HG02885 (cell line): ENCODE results near the gene LPA.

Experiments
- ATAC-seq: cut with Tn5 transposase; IDR thresholded peaks from one replicate; pipeline ENCODE4 v1.9.1; 2021; ENCODE audit warnings: mild to moderate bottlenecking; ENCODE audit not compliant: unreplicated experiment, poor library complexity

LPA gene

DNA sequence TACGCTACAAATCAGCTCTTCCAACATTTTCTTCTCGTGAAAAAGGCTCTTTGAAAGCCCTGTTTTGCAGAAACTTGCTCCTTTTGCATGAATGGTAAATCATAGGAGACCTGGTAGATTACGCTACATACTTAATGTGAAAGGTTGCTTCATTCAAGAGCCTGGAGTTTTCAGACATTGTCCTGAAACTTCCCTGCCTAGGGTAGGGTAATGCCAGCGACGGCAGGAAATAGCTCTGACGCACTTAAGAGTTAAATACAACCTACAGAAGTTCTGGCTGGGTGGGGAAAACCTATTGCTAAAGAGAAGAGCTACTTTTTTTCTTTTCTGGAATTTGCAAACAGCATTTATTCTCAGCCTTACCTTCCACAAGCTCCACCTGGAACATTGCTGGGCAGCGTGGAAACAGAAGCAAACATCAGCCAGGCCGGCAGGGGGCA, 144.5 kb downstream of the LPA start:
- peak; percentile 8 for ATAC-seq

DNA sequence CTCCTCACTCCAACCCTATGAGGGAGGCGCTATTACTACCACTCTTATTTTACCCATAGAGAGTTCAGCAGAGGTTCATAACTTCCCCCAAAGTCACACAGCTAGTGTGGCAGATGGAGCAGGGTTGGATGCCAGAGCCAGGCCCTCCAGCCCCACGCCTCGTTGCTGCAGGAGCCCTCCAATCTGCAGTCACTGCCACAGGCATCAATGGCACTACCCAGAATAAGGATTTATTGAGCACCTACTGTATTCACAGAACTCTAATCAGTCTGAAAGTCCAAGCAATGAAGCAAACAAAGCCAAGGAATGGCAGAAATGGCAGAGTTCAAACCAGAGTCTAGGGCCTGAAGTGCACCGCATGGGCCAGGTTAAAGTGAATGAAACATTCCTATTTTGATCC, 144.9 kb downstream of the LPA start:
- ATAC-seq, result no peak

DNA sequence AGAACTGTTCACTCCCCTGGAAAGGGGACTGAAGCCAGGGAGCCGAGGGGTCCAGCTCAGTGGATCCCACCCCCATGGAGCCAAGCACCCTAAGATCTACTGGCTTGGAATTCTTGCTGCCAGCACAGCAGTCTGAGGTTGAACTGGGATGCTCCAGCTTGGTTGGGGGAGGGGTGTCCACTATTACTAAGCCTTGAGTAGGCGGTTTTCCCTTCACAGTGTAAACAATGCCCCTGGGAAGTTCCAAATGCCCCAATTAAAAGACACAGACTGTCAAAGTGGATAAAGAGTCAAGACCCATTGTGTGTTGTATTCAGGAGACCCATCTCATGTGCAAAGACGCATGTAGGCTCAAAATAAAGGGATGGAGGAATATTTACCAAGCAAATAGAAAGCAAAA, 150.2 kb downstream of the LPA start:
- ATAC-seq, result no peak

DNA sequence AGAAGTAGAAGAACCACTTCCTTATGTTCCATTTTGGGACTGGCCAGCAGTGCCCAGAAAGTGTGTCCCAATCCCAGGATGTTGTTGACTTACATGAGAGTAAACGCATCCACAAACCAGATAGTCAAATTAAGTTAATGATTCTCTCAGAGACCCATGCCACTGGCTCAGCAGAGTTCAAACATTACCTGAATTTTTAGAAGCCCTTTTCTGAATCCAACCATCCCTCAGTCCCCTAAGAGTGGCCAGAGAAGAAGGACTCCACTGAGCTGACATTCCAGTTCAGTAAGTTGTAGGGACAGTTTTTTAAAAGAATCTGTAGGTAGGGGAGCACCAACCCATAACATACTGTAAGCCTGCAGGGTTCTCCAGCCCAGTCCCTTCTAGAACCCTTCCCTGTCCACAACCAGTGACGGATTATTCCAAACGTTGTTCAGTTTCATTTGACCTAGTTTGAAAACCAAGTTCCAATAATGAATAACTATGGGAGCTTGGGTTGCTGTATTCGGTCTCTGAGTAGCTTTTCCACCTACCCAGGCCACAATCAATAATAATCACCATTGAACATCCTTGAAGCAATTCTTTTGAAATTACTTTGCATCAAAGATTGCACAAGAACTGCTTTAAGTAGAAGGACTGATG, 153.0 kb downstream of the LPA start:
- no peak for ATAC-seq

DNA sequence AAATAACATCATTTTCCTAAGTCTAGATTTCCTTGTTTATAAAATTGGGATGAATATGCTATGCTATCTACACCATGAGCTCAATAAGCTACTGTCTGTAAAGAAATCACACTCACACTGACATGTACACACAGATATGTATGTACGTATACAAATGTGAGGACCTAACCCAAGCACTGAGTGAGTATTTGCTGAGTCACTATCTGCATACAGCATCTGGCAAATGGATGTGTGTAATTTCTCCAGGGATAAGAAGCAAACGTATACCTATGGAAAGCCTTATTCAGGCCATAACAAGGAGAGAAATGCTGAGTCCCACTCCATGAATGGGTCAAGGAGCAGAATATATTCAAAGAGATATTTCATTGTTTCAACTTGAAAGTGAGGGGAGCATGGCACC, 153.9 kb downstream of the LPA start:
- no peak for ATAC-seq

DNA sequence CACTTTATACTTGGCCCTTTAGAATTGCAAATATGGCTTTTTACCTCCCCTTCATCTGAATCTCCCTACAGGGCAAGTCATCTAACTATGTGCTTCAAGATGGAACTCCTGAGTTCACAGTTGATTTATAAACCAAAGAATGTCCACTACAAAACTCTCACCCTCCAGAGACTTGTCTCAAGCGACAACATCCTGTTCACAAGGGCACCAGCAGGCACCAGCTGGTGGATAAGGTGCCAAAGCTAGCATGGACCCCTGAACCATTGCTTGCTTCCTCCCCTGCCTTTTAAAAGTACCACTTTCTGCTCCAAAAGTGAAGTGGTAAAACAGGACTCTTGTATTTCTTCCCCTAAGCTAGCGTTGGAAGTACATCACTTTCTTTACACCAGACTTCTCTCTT, 154.5 kb downstream of the LPA start:
- ATAC-seq, result no peak

DNA sequence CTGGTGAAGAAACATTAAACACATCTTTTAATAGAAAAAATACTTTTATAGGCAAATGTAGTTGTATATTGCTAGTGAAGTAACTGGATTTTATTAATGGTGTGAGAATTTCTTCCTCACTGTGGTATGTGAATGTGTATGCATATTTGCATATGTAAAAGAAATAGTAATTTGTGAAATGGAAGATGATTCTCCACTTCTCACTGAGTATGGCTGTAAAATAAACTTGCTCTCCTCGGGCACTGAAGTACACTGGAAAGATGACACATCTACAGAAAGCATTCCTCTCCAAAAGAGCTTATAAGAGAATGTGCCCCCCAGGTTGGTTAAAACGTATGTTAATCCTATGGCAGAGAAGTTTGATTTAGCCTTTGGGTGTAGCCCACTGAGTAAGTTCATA, 155.5 kb downstream of the LPA start:
- ATAC-seq, result no peak

DNA sequence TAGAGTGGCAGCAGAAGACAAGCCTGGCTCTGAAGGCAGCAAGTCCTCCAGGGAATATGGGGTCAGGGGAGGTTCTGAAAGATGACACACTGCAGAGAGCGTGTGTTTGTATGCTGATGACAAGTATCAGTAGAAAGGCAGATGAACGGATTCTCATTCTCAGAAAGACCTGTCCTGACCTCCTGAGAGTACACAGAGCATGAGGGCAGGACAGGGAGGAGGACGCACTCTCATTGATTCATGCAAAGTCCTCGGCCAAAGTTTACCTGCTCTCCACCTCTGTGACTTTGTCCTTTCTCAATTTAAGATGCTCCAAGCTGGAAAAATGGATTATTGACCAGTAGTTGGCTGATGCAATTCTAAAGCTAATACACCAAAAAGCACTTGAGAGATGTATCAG, 156.7 kb downstream of the LPA start:
- ATAC-seq, result no peak

DNA sequence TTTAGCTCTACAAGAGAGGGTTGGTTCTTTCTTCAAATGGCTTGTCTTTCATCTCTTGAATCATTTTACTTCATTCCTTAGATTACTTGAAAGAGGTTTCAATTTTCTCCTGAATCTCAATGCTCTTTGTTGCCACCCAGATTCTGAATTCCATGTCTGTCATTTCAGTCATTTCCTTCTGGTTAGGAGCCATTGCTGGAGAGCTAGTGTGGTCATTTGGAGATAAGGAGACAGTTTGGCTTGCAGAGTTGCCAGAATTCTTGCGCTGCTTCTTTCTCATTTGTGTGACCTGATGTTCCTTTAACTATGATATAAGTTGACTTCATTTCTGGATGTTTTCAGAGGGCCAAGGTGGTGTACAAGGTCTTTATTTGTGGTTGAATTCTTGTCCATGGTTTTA, 158.1 kb downstream of the LPA start:
- no peak for ATAC-seq

DNA sequence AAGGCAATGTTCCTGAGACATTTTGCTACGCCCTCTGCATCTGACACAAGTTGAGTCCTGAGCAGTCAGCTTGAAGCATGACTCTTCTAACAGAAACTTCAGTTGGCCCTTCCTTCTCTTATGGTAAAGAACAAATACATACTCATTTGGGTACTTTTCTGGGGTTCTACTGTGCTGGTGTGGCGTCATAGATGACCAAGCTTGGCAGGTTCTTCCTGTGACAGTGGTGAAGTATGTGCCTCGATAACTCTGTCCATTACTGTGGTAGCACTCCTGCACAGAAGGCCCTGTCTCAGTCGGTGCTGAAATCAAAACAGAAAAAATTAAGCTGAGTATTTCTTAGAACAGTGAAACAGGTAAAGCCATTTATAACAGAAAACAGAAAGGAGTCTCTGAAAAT, 163.4 kb downstream of the LPA start:
- no peak for ATAC-seq

DNA sequence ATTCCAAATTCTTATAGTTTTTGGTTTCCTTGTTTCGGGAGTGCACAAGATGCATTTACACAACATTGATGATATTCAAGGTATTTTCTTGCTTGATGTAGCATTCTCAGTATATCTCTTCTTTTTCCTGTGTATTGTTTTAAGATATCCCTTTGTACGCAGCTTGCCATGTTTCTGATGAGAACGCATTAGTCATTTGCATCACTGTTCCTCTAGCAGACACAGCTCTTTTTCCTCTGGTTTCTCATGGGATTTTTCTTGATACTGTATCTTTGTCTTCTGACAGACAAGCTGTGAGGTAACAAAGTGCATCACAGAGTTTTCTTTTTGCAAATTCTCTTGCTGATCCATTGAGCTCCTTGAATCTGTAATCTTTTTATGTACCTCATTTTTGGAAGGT, 169.5 kb downstream of the LPA start:
- ATAC-seq, result no peak

DNA sequence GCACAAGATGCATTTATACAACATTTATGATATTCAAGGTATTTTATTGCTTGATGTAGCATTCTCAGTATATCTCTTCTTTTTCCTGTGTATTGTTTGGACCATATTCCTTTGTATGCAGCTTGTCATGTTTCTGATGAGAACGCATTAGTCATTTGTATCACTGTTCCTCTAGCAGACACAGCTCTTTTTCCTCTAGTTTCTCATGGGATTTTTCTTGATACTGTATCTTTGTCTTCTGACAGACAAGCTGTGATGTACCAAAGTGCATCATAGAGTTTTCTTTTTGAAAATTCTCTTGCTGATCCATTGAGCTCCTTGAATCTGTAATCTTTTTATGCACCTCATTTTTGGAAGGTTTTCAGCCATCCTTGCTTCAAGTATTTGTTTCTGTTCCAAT, 175.0 kb downstream of the LPA start:
- no peak for ATAC-seq

DNA sequence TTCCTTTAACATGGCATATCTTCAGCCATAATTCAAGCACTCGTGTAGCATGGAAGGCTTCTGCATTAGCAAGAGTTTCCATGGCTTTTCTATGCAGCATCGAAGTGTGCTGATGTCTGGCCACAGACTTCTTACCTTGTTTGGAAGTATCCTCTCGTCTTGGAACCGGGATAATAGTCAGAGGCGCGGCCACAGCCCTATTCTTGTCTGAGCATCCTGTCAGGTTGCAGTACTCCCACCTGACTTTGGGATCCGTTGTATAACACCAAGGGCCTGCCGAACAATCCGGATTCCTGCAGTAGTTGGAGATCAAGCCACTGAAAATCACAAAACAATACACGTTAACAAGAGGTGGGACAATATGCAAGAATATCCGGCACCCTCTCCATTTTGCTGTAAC, 177.0 kb downstream of the LPA start:
- no peak for ATAC-seq
